ENCODE data around the gene KRT83.

- TF ChIP-seq SIN3A (IDR thresholded peaks at IDR 0.05; ENCODE audit: low read depth, low read length) (no peak), EP300 (IDR thresholded peaks at IDR 0.05; ENCODE audit: borderline replicate concordance in 1 of 2, control insufficient read depth in 1 of 2, low read depth in 2 of 2, low read length in 2 of 2) (no peak), RAD21 (IDR thresholded peaks at IDR 0.05; ENCODE audit: insufficient read depth, low read depth, low read length) (no peak), POLR2A (IDR thresholded peaks at IDR 0.05; ENCODE audit: low read depth, low read length) (no peak), BHLHE40 (IDR thresholded peaks at IDR 0.05; ENCODE audit: borderline replicate concordance in 1 of 2, low read depth in 2 of 2, low read length in 1 of 2) (no peak), NFXL1 (IDR thresholded peaks at IDR 0.05; ENCODE audit: borderline replicate concordance) (no peak), FOXK2 (IDR thresholded peaks at IDR 0.05) (no peak)
- TF ChIP-seq, protein P1, sequence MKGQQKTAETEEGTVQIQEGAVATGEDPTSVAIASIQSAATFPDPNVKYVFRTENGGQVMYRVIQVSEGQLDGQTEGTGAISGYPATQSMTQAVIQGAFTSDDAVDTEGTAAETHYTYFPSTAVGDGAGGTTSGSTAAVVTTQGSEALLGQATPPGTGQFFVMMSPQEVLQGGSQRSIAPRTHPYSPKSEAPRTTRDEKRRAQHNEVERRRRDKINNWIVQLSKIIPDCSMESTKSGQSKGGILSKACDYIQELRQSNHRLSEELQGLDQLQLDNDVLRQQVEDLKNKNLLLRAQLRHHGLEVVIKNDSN (IDR thresholded peaks at IDR 0.05; ENCODE audit: borderline replicate concordance, extremely low read length, insufficient read depth, low read depth, low read length): no peak
Measured at GRCh38 chr12:52347016-52347415, 25.8 kb upstream of the KRT83 start.

Data from GM12878 (cell line).